GM12878 (cell line): ENCODE measurements around the gene CCDC57. TPM values are rescaled to one million over a fixed set of nuclear protein-coding genes. Genes with fewer than 3 reads are reported as not detected.
A peak's percentile ranks its signal among the peaks of the same experiment; 100 is the strongest.

Experiments used
- ATF7 ChIP-seq: fragments of 450-650 bp; IDR thresholded peaks from 2 replicates; pipeline ENCODE4 v1.6.1; 2016; ENCODE audit warnings: low read depth, mild to moderate bottlenecking
- BMI1 ChIP-seq: fragments of 450-650 bp; IDR thresholded peaks from 2 replicates; pipeline ENCODE4 v1.6.1; 2016; ENCODE audit warnings: mild to moderate bottlenecking, moderate library complexity, borderline replicate concordance
- CHD1 ChIP-seq: IDR thresholded peaks from 2 replicates; pipeline ENCODE4 v1.6.1; 2012; ENCODE audit warnings: low read depth, low read length, improper control_type of control experiment
- DPF2 ChIP-seq: fragments of 450-650 bp; IDR thresholded peaks from 2 replicates; pipeline ENCODE4 v1.6.1; 2017; ENCODE audit warnings: mild to moderate bottlenecking
- E2F4 ChIP-seq: IDR thresholded peaks from 2 replicates; pipeline ENCODE4 v1.6.1; 2012; ENCODE audit warnings: low read depth, low read length, improper control_type of control experiment
- HCFC1 ChIP-seq: fragments of 150-350 bp; IDR thresholded peaks from 2 replicates; pipeline ENCODE4 v1.6.1; 2014; ENCODE audit warnings: low read length
- HDAC6 ChIP-seq: fragments of 200-600 bp; sonication (generic); IDR thresholded peaks from one replicate; pipeline ENCODE4 v1.8.0; 2017; ENCODE audit warnings: antibody characterized with exemption; ENCODE audit not compliant: unreplicated experiment
- KLF5 ChIP-seq: fragments of 450-650 bp; IDR thresholded peaks from 2 replicates; pipeline ENCODE4 v1.6.1; 2014; ENCODE audit warnings: mild to moderate bottlenecking; ENCODE audit not compliant: partially characterized antibody
- MLLT1 ChIP-seq: fragments of 450-650 bp; IDR thresholded peaks from 2 replicates; pipeline ENCODE4 v1.6.1; 2016; ENCODE audit warnings: mild to moderate bottlenecking
- MYB ChIP-seq: fragments of 150-350 bp; IDR thresholded peaks from 2 replicates; pipeline ENCODE4 v1.6.1; 2014; ENCODE audit warnings: mild to moderate bottlenecking, low read depth, low read length, borderline replicate concordance
- MYC ChIP-seq: IDR thresholded peaks from 2 replicates; pipeline ENCODE4 v1.6.1; 2011; ENCODE audit warnings: mild to moderate bottlenecking, low read length, moderate library complexity, inconsistent platforms; ENCODE audit not compliant: insufficient read depth, insufficient replicate concordance, insufficient read length, severe bottlenecking
- NR2F1 ChIP-seq: fragments of 450-650 bp; conservative IDR thresholded peaks from 2 replicates; pipeline ENCODE4 v1.6.1; 2017; ENCODE audit warnings: mild to moderate bottlenecking
- PBX3 ChIP-seq: IDR thresholded peaks from 2 replicates; pipeline ENCODE4 v1.6.1; 2011; ENCODE audit warnings: mild to moderate bottlenecking, low read depth, low read length, moderate library complexity; ENCODE audit not compliant: insufficient replicate concordance
- REST ChIP-seq: IDR thresholded peaks from 2 replicates; pipeline ENCODE4 v1.6.1; 2012; ENCODE audit warnings: mild to moderate bottlenecking, low read depth, low read length
- SP1 ChIP-seq: IDR thresholded peaks from one replicate; pipeline ENCODE4 v1.6.1; 2011; ENCODE audit warnings: low read depth, low read length
- USF1 ChIP-seq: IDR thresholded peaks from 2 replicates; pipeline ENCODE4 v1.6.1; 2011; ENCODE audit warnings: borderline replicate concordance, low read depth, mild to moderate bottlenecking, moderate library complexity, mixed read lengths, low read length; ENCODE audit not compliant: insufficient read depth; ENCODE audit errors: extremely low read length
- USF2 ChIP-seq: IDR thresholded peaks from 2 replicates; pipeline ENCODE4 v1.6.1; 2011; ENCODE audit warnings: low read depth, low read length, improper control_type of control experiment, borderline replicate concordance
- ZNF217 ChIP-seq: fragments of 450-650 bp; IDR thresholded peaks from 2 replicates; pipeline ENCODE4 v1.6.1; 2017; ENCODE audit warnings: antibody characterized with exemption, mild to moderate bottlenecking
- ZNF24 ChIP-seq: fragments of 450-650 bp; IDR thresholded peaks from 2 replicates; pipeline ENCODE4 v1.6.1; 2017; ENCODE audit warnings: antibody characterized with exemption, mild to moderate bottlenecking
- ZZZ3 ChIP-seq: IDR thresholded peaks from 2 replicates; pipeline ENCODE4 v1.6.1; 2011; ENCODE audit warnings: low read depth; ENCODE audit not compliant: control insufficient read depth, insufficient read length
- polyA plus RNA-seq, 11 experiments: library from polyadenylated mRNA; depleted of rRNA in 4 of 11; unstranded in 6 of 11; stranded (reverse) in 5 of 11; fragments of >200 nt; fragmentation: Nextera tagmentation in 4 of 11; fragmentation: Illumina TruSeq in 1 of 11; extraction: Ambion mirVana in 4 of 11; extraction: Trizol in 1 of 11; gene quantifications; 1 replicate in 1 of 11; 2 replicates in 10 of 11; pipeline versions ENCODE4 v1.2.1 to v1.2.3, GENCODE V29; 2011 to 2016; ENCODE audit warnings: inconsistent platforms in 2 of 11, missing spikeins in 2 of 11, low read depth in 1 of 11
- total RNA-seq, 4 experiments: library from RNA; depleted of rRNA in 3 of 4; stranded (reverse); fragments of >200 nt in 3 of 4; fragmentation: Illumina TruSeq in 1 of 4; extraction: Trizol in 1 of 4; gene quantifications; 2 replicates each; pipeline versions ENCODE4 v1.2.1 to v1.2.3, GENCODE V29; 2013 to 2021

CCDC57 gene
- total and polyA plus RNA-seq, 10 of the 15 experiments (the other 5 are each of a cell fraction or from before 2014, with no cell fraction given) = 5.4 to 123 (median 45.8) TPM

GRCh38 chr17:82105882-82106687 lies 106.6 kb downstream of the CCDC57 start (continued):
- no peak for TF ChIP-seq USF2
- no peak for TF ChIP-seq MYC
- TF ChIP-seq ZNF217 = no peak
- TF ChIP-seq HDAC6 = no peak
- no peak for TF ChIP-seq MYB
- no peak; the same call in 1 of the 2 replicates for TF ChIP-seq HCFC1
- TF ChIP-seq NR2F1 = no peak
- TF ChIP-seq REST = no peak
- no peak for TF ChIP-seq CHD1
- no peak for TF ChIP-seq KLF5
- no peak for TF ChIP-seq ZZZ3
- no peak for TF ChIP-seq SP1
- TF ChIP-seq E2F4 = no peak
- TF ChIP-seq BMI1 = no peak
- peak; percentile 40 for TF ChIP-seq PBX3
- no peak for TF ChIP-seq DPF2
- TF ChIP-seq ATF7 = no peak
- no peak for TF ChIP-seq ZNF24
- TF ChIP-seq MLLT1 = peak; percentile 45; the same call in 1 of the 2 replicates
- TF ChIP-seq USF1 = no peak
